Activated naive CD4-positive, alpha-beta T cell treated with anti-CD3 and anti-CD28 coated beads for 36 hours (primary cell): ENCODE data around the gene LRRC19. TPM values are rescaled to one million over a fixed set of nuclear protein-coding genes. Genes with fewer than 3 reads are reported as not detected.

ENCODE experiments used
- CTCF ChIA-PET: fragments of 350-600 bp; sonication (Branson Sonifier 250); formaldehyde crosslinking; loops from one replicate; lab custom pipeline; 2021; ENCODE audit warnings: antibody characterized with exemption; lab: Charles Lee
- DNase-seq: peaks from one replicate; pipeline ENCODE4 v3.0.0-alpha.2; 2020
- H3K27ac Mint-ChIP-seq: one replicate; pipeline ENCODE4 v1.8.0; 2021; ENCODE audit warnings: mild to moderate bottlenecking, mixed read lengths
- H3K27me3 Mint-ChIP-seq: one replicate; pipeline ENCODE4 v1.8.0; 2021; ENCODE audit warnings: low read depth, mixed read lengths
- H3K36me3 Mint-ChIP-seq: one replicate; pipeline ENCODE4 v1.8.0; 2021; ENCODE audit warnings: low read depth, mixed read lengths
- H3K4me1 Mint-ChIP-seq: one replicate; pipeline ENCODE4 v1.8.0; 2021; ENCODE audit warnings: low read depth, mixed read lengths
- H3K4me3 Mint-ChIP-seq: one replicate; pipeline ENCODE4 v1.8.0; 2021; ENCODE audit warnings: mild to moderate bottlenecking, moderate library complexity, mixed read lengths
- H3K9me3 Mint-ChIP-seq: one replicate; pipeline ENCODE4 v1.8.0; 2021; ENCODE audit warnings: mixed read lengths
- intact Hi-C: fragments of 100-400 bp; cut with micrococcal nuclease; formaldehyde crosslinking; loops from one replicate; pipeline ENCODE4 v1.15.1; 2023
- total RNA-seq, 2 experiments: library from RNA; stranded (reverse); gene quantifications; one replicate each; pipeline ENCODE4 v1.2.3, GENCODE V29; 2021

Gene LRRC19
- total RNA-seq, 2 experiments from 2014 or later = not detected

GRCh38 chr9:27019589-27019988 is 14.1 kb upstream of the LRRC19 start:
- CTCF ChIA-PET = interaction anchor here (0.7 kb wide), 1 partner anchor 29 kb away, joined by 3 read pairs; no protein-coding TSS in a partner anchor
- peaks cover 31% of the 10 kb centered on the region for H3K36me3 Mint-ChIP-seq
- intact Hi-C loops = no loop called here
- no peak overlapping the region for H3K27ac Mint-ChIP-seq
- H3K9me3 Mint-ChIP-seq = no peaks in the 10 kb centered on the region
- no peak for DNase-seq
- no peaks in the 10 kb centered on the region for H3K27me3 Mint-ChIP-seq
- H3K4me1 Mint-ChIP-seq = no peaks in the 10 kb centered on the region
- H3K4me3 Mint-ChIP-seq = no peak overlapping the region

GRCh38 chr9:27003426-27004077 is 1.9 kb downstream of the LRRC19 start:
- H3K36me3 Mint-ChIP-seq = peaks cover 1% of the 10 kb centered on the region
- no peak overlapping the region for H3K4me3 Mint-ChIP-seq
- CTCF ChIA-PET = interaction anchor here (0.6 kb wide), 1 partner anchor 134 kb away, joined by 3 read pairs; no protein-coding TSS in a partner anchor
- H3K4me1 Mint-ChIP-seq = no peaks in the 10 kb centered on the region
- no peak overlapping the region for H3K27ac Mint-ChIP-seq
- DNase-seq = no peak
- intact Hi-C loops = no loop called here
- H3K9me3 Mint-ChIP-seq = no peaks in the 10 kb centered on the region
- H3K27me3 Mint-ChIP-seq = no peaks in the 10 kb centered on the region

- Mint-ChIP-seq H3K27ac (no peak overlapping the region), H3K27me3 (no peaks in the 10 kb centered on the region), H3K4me1 (no peaks in the 10 kb centered on the region), H3K36me3 (peaks cover 2% of the 10 kb centered on the region), H3K9me3 (no peaks in the 10 kb centered on the region), H3K4me3 (no peak overlapping the region)
- CTCF ChIA-PET = no interaction called here
- DNase-seq = no peak
- intact Hi-C loops = no loop called here
Measured at GRCh38 chr9:26995810-26996209, 9.7 kb downstream of the LRRC19 start.

- DNase-seq = no peak
- intact Hi-C loops = no loop called here
- CTCF ChIA-PET = interaction anchor here (0.6 kb wide), 1 partner anchor 9 kb away, joined by 4 read pairs; no protein-coding TSS in a partner anchor
- H3K27me3 Mint-ChIP-seq = no peaks in the 10 kb centered on the region
- peaks cover 15% of the 10 kb centered on the region for H3K36me3 Mint-ChIP-seq
- no peaks in the 10 kb centered on the region for H3K4me1 Mint-ChIP-seq
- no peaks in the 10 kb centered on the region for H3K9me3 Mint-ChIP-seq
- H3K27ac Mint-ChIP-seq = no peak overlapping the region
- H3K4me3 Mint-ChIP-seq = no peak overlapping the region
Measured at GRCh38 chr9:26983340-26983739, 22.1 kb downstream of the LRRC19 start.

GRCh38 chr9:26975728-26976707 is 29.5 kb downstream of the LRRC19 start:
- intact Hi-C loops = loop anchor here (1.0 kb wide), 2 partner anchors 84 to 232 kb away; partner anchors contain the start of gene CAAP1
- Mint-ChIP-seq H3K36me3 (peaks cover 2% of the 10 kb centered on the region), H3K4me3 (no peak overlapping the region), H3K27ac (no peak overlapping the region), H3K4me1 (no peaks in the 10 kb centered on the region), H3K27me3 (no peaks in the 10 kb centered on the region), H3K9me3 (no peaks in the 10 kb centered on the region)
- CTCF ChIA-PET = interaction anchor here (0.6 to 0.7 kb wide), 2 partner anchors 85 to 144 kb away, joined by 3 read pairs; no protein-coding TSS in a partner anchor
- peak; percentile 8 for DNase-seq

- Mint-ChIP-seq H3K4me3 (no peak overlapping the region), H3K36me3 (peaks cover 10% of the 10 kb centered on the region), H3K4me1 (no peaks in the 10 kb centered on the region), H3K27me3 (no peaks in the 10 kb centered on the region), H3K27ac (no peak overlapping the region), H3K9me3 (peaks cover under 1% of the 10 kb centered on the region)
- no peak for DNase-seq
- CTCF ChIA-PET = interaction anchor here (0.6 to 1.8 kb wide), 2 partner anchors 8 to 81 kb away, joined by 4 to 5 read pairs; no protein-coding TSS in a partner anchor
- intact Hi-C loops = loop anchor here (1.0 kb wide), 2 partner anchors 83 to 231 kb away; partner anchors contain the start of gene CAAP1
Measured at GRCh38 chr9:26974927-26975326, 30.5 kb downstream of the LRRC19 start.

GRCh38 chr9:26973989-26974388 is 31.5 kb downstream of the LRRC19 start:
- Mint-ChIP-seq H3K36me3 (peaks cover 12% of the 10 kb centered on the region), H3K27ac (no peak overlapping the region), H3K4me3 (no peak overlapping the region), H3K4me1 (no peaks in the 10 kb centered on the region), H3K27me3 (no peaks in the 10 kb centered on the region), H3K9me3 (peaks cover 6% of the 10 kb centered on the region)
- intact Hi-C loops = no loop called here
- no peak for DNase-seq
- CTCF ChIA-PET = interaction anchor here (0.6 to 1.8 kb wide), 2 partner anchors 9 to 80 kb away, joined by 4 to 5 read pairs; no protein-coding TSS in a partner anchor

- H3K9me3 Mint-ChIP-seq = peaks cover 6% of the 10 kb centered on the region
- peaks cover 3% of the 10 kb centered on the region for H3K4me1 Mint-ChIP-seq
- peaks cover 14% of the 10 kb centered on the region for H3K36me3 Mint-ChIP-seq
- no peaks in the 10 kb centered on the region for H3K27me3 Mint-ChIP-seq
- intact Hi-C loops = no loop called here
- H3K27ac Mint-ChIP-seq = no peak overlapping the region
- no peak overlapping the region for H3K4me3 Mint-ChIP-seq
- DNase-seq = no peak
- CTCF ChIA-PET = interaction anchor here (0.6 kb wide), 1 partner anchor 108 kb away, joined by 5 read pairs; no protein-coding TSS in a partner anchor
Measured at GRCh38 chr9:26971721-26972120, 33.8 kb downstream of the LRRC19 start.

- H3K27me3 Mint-ChIP-seq = no peaks in the 10 kb centered on the region
- intact Hi-C loops = loop anchor here (1.0 kb wide), 3 partner anchors 10 to 616 kb away; partner anchors contain the start of genes C9orf72, CAAP1 and PLAA
- DNase-seq = no peak
- peak overlapping the region; percentile 90 for H3K4me3 Mint-ChIP-seq
- no peaks in the 10 kb centered on the region for H3K9me3 Mint-ChIP-seq
- CTCF ChIA-PET = no interaction called here
- H3K27ac Mint-ChIP-seq = peak overlapping the region; percentile 87
- no peaks in the 10 kb centered on the region for H3K36me3 Mint-ChIP-seq
- H3K4me1 Mint-ChIP-seq = peaks cover 28% of the 10 kb centered on the region
Measured at GRCh38 chr9:26956860-26957233, 48.6 kb downstream of the LRRC19 start.

GRCh38 chr9:26955921-26956859 is 49.3 kb downstream of the LRRC19 start, which contains the start of gene IFT74:
Gene IFT74 (plus strand): TSS chr9:26956412. CDS start chr9:26961968, 5,556 bp downstream.
- Mint-ChIP-seq H3K4me3 (peak within 1 kb of the TSS; percentile 90), H3K27ac (peak within 1 kb of the TSS; percentile 87), H3K9me3 (no peaks in the 10 kb centered on the region), H3K36me3 (no peaks in the 10 kb centered on the region), H3K27me3 (no peaks in the 10 kb centered on the region), H3K4me1 (peaks cover 25% of the 10 kb centered on the region)
- intact Hi-C loops = loop anchor here (1.0 kb wide), 3 partner anchors 9 to 617 kb away; partner anchors contain the start of genes C9orf72, CAAP1 and PLAA
- CTCF ChIA-PET = interaction anchor here (1.3 kb wide), 2 partner anchors 64 to 65 kb away, joined by 3 to 4 read pairs; partner anchors contain the start of gene CAAP1
- peak; percentile 96 for DNase-seq
